ENCODE measurements around the gene SLC9A1. TPM values are rescaled to one million over a fixed set of nuclear protein-coding genes. Genes with fewer than 3 reads are reported as not detected.

Gene SLC9A1
- total RNA-seq, 1 experiment from 2014 or later = 22.5 TPM

GRCh38 chr1:27114546-27114945 lies 40.4 kb downstream of the SLC9A1 start:
- peaks cover 12% of the 10 kb centered on the region for H3K4me1 Mint-ChIP-seq
- DNase-seq (ENCODE audit: low spot score) (no peak), ATAC-seq (no peak)
- H3K27ac Mint-ChIP-seq = no peak overlapping the region
- no peak for TF ChIP-seq CTCF (IDR thresholded peaks at IDR 0.05)
- TF ChIP-seq E2F1 (CRISPR knock-in tag; IDR thresholded peaks at IDR 0.05) = no peak
- TF ChIP-seq ZMAT4 (CRISPR knock-in tag; IDR thresholded peaks at IDR 0.05) = no peak
- TF ChIP-seq SMAD3 (CRISPR knock-in tag; IDR thresholded peaks at IDR 0.05; ENCODE audit: borderline replicate concordance) = no peak
- no peak for TF ChIP-seq IRF1 (CRISPR knock-in tag; IDR thresholded peaks at IDR 0.05)
- no peak for TF ChIP-seq ATF6 (CRISPR knock-in tag; IDR thresholded peaks at IDR 0.05)
- no peak for TF ChIP-seq PRRX2 (CRISPR knock-in tag; IDR thresholded peaks at IDR 0.05)
- no peak for TF ChIP-seq ATF3 (CRISPR knock-in tag; conservative IDR thresholded peaks at IDR 0.05)
- TF ChIP-seq CREB1 (CRISPR knock-in tag; IDR thresholded peaks at IDR 0.05) = no peak
- no peak for TF ChIP-seq HMGA2 (CRISPR knock-in tag; IDR thresholded peaks at IDR 0.05)
- no peak for TF ChIP-seq ZSCAN18 (CRISPR knock-in tag; IDR thresholded peaks at IDR 0.05)
- TF ChIP-seq ELF4 (CRISPR knock-in tag; IDR thresholded peaks at IDR 0.05; ENCODE audit: low read depth) = no peak
- no peak for TF ChIP-seq HMGXB4 (CRISPR knock-in tag; IDR thresholded peaks at IDR 0.05)
- no peak for TF ChIP-seq NR3C1 (CRISPR knock-in tag; conservative IDR thresholded peaks at IDR 0.05; ENCODE audit: low read depth)
- TF ChIP-seq ERG (CRISPR knock-in tag; IDR thresholded peaks at IDR 0.05) = no peak
- no peak for TF ChIP-seq ZNF219 (CRISPR knock-in tag; IDR thresholded peaks at IDR 0.05; ENCODE audit: borderline replicate concordance)
- TF ChIP-seq FOXP1 (CRISPR knock-in tag; IDR thresholded peaks at IDR 0.05; ENCODE audit: borderline replicate concordance) = no peak
- TF ChIP-seq TCF7 (CRISPR knock-in tag; IDR thresholded peaks at IDR 0.05; ENCODE audit: low read depth) = no peak
- TF ChIP-seq NFATC4 (CRISPR knock-in tag; IDR thresholded peaks at IDR 0.05) = no peak
- no peak for TF ChIP-seq GTF2I (CRISPR knock-in tag; conservative IDR thresholded peaks at IDR 0.05)
- CTCF ChIA-PET = interaction anchor here (0.7 to 1.7 kb wide), 5 partner anchors 12 to 182 kb away, joined by 3 to 16 read pairs (median 6); partner anchors contain the start of gene SLC9A1
- POLR2A ChIA-PET = interaction anchor here (0.6 kb wide), 1 partner anchor 240 kb away, joined by 6 read pairs; no protein-coding TSS in a partner anchor
- no peaks in the 10 kb centered on the region for H3K27me3 Mint-ChIP-seq (ENCODE audit: low read depth)
- no peak overlapping the region for H3K4me3 Mint-ChIP-seq
- H3K9me3 Mint-ChIP-seq = no peaks in the 10 kb centered on the region
- no peaks in the 10 kb centered on the region for H3K36me3 Mint-ChIP-seq
